GM19395 (cell line): ENCODE measurements around the gene LDLRAD4.

Experiments used
- ATAC-seq: cut with Tn5 transposase; IDR thresholded peaks from one replicate; pipeline ENCODE4 v1.9.1; 2021; ENCODE audit warnings: mild to moderate bottlenecking, moderate library complexity; ENCODE audit not compliant: unreplicated experiment

Gene LDLRAD4

DNA sequence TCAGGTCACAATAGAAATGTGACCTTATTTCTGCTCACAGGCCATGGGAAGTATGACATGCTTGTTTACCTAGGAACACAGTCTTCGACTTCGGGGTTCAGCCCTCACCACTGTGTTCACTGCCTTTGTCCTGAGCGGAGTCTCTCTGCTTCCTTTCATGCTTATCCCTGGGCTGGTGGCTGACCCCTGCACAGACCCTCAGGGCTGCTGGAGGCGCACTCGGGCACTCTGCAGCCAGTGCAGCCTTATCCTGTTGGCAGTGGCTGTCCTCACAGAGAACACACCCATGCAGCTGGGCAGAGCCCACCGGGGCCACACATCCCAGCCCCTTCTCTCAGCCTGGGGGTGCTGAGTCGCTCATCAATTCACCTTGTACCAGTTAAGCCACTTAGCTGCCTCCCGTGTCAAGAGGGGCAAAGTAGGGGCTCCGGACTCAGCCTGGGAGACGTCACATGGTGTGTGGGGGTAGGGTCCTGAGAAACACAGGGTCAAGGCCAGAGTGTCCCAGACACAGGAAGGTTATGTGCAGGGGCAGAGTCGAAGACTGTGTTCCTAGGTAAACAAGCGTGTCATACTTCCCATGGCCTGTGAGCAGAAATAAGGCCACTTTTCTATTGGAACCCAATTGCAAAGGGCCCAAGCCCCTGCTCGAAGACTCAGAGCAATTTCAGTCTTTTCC lies 400.3 kb downstream of the LDLRAD4 start:
- ATAC-seq, result no peak

GRCh38 chr18:13619505-13620205 lies 401.1 kb downstream of the LDLRAD4 start:
- no peak for ATAC-seq

DNA sequence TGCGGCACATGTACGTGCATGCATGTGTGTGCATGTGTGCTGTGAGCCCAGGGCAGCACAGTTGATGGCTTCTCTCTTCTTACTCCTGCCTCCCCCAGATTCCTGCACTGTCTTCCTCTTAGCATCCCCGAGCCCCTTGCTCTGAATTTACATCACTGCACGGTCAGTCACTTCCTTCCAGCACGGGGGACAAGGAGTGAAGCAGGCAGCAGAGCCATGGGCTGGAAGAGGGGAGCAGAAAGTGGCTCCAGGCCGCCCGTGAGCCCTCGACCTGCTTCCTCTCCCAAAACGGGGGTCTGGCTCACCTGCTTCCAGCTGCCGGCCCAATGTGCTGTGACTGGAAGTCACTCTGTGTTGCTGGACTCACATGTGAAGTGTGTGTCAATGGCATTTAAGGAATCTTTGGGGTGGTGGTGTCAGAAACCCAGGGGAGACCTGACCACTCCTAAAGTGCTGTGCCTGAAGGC lies 401.7 kb downstream of the LDLRAD4 start:
- no peak for ATAC-seq

DNA sequence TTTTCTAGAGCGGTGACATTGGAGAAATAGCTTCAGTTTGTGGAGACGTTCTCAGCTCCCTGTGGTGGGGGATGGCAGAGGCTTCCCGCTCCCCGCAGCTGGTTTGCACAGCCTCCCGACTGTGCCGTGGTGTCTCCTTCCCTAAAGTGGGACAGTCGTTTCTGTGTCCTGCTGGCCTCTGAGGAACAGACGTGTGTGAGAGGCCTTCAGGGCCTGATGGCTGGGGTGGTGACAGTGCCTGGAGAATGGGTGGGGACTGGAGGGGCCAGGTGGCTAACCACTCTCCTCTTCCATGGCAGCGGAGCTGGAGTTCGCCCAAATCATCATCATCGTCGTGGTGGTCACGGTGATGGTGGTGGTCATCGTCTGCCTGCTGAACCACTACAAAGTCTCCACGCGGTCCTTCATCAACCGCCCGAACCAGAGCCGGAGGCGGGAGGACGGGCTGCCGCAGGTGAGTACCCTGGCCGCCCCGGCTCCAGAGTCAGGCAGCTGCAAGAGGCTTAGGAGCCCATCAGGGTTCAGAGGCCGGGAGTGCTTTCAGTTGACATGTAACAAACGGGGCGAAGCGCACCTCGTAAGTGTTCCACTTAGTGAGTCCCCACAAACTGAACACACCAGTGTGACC lies 402.4 kb downstream of the LDLRAD4 start:
- no peak for ATAC-seq

- ATAC-seq, result no peak
Measured at GRCh38 chr18:13621446-13621849, 402.9 kb downstream of the LDLRAD4 start.

- no peak for ATAC-seq
Measured at GRCh38 chr18:13621886-13622619, 403.5 kb downstream of the LDLRAD4 start.

- no peak for ATAC-seq
Measured at GRCh38 chr18:13622751-13623150, 404.2 kb downstream of the LDLRAD4 start.

GRCh38 chr18:13623348-13623747 lies 404.8 kb downstream of the LDLRAD4 start:
- ATAC-seq, result no peak

DNA sequence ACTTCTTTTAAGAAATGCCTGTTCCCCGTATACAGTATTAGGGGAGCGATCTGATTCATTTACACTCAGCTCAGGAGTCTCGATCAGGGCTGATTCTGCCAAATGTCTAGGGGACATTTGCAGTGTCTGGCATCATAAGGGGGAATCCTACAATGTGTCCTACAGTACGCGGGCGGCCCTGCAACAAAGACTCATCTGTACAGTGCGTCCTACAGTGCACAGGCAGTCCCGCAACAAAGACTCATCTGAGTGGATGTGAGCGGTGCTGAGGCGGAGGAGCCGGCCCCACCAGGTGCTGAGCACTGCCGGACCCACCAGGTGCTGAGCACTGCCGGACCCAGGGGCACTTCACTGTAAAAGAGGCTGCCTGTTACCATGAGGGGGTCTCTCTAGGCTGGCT lies 405.3 kb downstream of the LDLRAD4 start:
- no peak for ATAC-seq

DNA sequence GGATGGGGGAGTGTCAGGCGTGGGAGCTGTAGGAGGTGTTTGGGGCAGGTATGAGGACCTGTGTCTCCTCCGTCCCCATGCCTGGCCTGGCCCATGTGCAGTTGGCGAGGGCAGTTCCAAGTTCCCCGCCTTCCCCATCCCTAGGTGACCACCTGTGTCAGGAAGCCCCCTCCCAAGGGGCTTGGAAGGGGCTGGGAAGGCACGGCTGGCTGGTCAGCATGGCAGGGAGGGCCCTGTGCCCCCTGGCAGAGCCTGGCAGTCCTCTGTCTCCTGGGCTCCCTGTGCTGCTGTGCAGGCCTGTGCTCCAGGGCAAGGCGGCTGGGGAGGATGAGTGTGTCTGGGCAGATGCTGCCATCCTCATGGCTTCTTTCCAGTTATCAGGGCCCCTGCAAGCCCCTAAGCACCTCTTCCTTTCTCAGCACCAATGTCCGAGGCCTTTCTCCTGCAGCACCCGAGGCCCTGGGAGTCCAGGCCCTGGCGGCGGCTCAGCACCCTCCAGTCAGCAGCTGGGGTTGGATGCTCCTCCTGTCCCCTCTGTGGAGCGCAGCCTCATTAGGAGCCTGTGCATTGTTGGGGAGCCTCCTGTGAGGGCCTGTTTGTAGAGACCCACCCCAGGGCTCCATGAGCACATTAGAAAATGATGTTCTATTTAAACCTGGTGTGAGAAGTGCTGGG lies 406.1 kb downstream of the LDLRAD4 start:
- no peak for ATAC-seq

DNA sequence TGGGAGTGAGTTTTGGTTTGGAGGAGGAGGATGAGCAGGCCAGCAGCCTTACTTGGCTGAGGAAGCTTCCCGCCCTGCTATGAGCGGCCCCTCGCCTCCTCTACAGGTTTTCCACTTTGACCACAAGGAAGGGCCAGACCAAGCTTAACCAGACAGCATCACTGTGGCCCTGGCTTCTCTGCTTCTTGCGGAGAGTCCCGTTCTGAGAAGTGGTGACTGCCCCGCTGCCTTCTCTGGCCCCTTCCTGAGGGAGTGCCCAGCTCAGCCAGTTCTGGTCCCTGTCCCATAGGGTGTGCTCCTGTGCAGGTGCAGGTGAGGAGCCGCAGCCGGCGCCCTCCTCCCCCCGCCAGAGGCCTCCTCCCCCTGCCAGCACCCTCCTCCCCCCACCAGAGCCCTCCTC lies 406.8 kb downstream of the LDLRAD4 start:
- ATAC-seq, result no peak

GRCh38 chr18:13625843-13626543 lies 407.4 kb downstream of the LDLRAD4 start:
- ATAC-seq, result no peak

- no peak for ATAC-seq
Measured at GRCh38 chr18:13626544-13626908, 408.0 kb downstream of the LDLRAD4 start.

DNA sequence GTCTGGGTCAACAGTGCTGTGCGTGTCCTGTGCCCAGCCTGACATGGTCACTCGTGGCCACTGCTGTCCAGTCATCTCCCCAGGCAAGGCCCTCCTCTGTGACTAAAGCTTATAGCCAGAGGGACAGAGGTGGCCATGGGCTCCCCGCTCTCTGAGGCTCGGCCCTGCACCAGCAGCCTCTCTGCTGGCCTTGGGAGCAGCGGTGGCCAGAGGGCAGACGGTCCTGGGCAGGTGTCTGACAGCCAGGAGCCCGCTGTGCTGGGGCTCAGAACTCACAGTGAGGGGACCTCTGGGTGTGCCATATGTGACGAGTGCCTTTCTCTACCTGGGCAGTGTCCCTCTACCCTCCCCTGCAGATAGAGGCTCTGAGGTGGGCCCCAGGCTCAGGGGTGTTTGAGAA lies 409.1 kb downstream of the LDLRAD4 start:
- no peak for ATAC-seq

GRCh38 chr18:13628211-13628610 lies 409.7 kb downstream of the LDLRAD4 start:
- ATAC-seq, result no peak

DNA sequence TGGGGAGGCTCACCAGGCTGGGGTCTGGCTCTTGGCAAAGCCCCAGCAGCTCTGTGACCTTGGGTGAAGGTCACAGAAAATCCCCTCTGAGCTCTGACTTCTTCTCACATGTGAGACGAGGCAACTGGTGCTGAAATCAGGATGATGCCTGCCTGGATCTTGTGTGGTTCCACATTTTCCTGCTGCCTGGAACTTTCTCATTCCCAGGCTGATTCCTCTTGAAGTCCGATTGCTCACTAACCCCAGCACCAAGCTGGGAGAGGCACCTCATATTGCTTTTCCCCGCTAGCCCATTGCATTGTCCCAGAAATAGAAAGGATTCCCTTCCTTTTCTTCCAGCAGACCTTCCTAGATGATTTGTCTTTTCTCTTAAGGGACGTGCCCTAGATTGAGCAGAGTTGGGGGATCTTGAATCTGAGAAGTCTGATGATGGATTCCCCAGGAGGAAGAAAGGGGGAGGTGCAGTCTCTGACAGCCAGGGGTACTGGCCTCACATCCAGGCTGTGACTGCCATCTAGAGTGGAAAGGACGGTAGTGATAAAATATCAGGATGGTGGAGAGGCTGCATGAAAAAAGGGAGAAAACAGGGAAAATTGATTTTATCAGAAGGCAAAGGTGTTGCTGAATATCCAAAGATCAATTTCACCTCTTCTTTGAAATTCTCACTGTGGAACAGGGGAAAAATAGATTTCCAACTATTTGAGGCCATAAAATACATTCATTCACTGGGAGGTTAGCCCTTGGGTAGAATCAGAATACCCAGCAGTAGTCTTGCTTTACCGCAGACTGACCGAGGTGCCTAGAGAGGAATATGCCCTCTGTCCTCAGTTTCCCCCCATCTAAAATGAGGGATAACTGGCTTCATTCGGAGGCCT lies 411.5 kb downstream of the LDLRAD4 start:
- peak; percentile 85 for ATAC-seq

DNA sequence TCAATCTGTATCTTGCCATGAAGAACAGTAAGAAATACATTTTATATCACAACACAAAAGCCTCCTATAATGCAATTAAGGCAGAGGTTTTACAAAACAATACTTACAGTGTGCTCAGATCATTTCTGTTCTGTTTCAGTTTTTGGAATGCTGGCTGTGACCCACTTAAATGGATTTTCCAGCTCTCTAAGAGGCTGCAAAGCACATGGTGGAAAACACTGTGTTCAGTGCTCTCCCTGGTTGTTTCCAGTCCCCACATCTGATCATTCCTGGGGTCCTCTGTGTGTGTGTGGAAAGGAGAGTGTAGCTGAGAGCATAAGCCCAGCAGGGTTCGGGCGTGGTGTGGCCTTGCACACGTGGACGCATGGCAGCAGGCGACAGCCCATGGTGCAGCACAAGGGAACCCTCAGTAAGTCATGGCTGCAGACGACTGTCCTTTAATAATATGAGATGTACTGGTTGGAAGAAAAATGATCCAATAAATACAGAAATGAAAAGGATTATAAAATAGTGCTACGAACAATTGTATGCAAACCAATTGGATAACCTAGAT lies 412.2 kb downstream of the LDLRAD4 start:
- ATAC-seq, result no peak

DNA sequence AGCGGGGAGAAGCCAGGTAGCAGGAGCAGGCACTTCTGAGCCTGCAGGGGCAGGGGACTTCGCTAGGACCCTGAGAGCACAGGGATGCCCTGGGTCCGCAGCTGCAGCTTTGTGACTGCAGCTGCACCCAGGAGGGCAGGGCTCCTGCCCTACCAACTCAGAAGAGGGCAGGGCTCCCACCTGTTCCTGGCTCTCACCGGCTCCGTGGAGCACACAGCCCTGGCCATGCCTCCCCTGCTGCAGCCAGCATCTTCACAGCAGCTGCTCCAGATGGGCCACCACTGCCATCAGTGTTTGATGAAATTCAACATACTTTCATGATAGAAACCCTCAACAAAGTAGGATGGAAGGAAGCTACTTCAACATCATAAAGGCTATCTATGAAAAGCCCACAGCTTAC lies 415.1 kb downstream of the LDLRAD4 start:
- no peak for ATAC-seq

GRCh38 chr18:13635046-13635445 lies 416.5 kb downstream of the LDLRAD4 start:
- no peak for ATAC-seq
